GM21576 (cell line): ENCODE results near the gene PLCG2.
"Not testable (repeated sequence)": the region's sequence is repeated elsewhere in the genome, so short reads cannot be mapped to it uniquely, and the experiment has no call there.

Source experiments
- ATAC-seq: cut with Tn5 transposase; IDR thresholded peaks from one replicate; pipeline ENCODE4 v1.9.1; 2021; ENCODE audit warnings: mild to moderate bottlenecking, moderate library complexity; ENCODE audit not compliant: unreplicated experiment

Gene PLCG2

GRCh38 chr16:81987706-81988105 lies 208.6 kb downstream of the PLCG2 start:
- no peak for ATAC-seq

GRCh38 chr16:81992859-81993258 lies 213.8 kb downstream of the PLCG2 start:
- no peak for ATAC-seq

GRCh38 chr16:81994485-81994884 lies 215.4 kb downstream of the PLCG2 start:
- no peak for ATAC-seq

- no peak for ATAC-seq
These were observed 216.6 kb downstream of the PLCG2 start for GRCh38 chr16:81995651-81996050.

GRCh38 chr16:81996664-81997509 lies 217.8 kb downstream of the PLCG2 start:
- no peak for ATAC-seq

GRCh38 chr16:81997738-81998137 lies 218.6 kb downstream of the PLCG2 start:
- no peak for ATAC-seq

- no peak for ATAC-seq
These were observed 223.7 kb downstream of the PLCG2 start for GRCh38 chr16:82002831-82003230.

GRCh38 chr16:82004601-82005000 lies 225.5 kb downstream of the PLCG2 start:
- ATAC-seq, result no peak

GRCh38 chr16:82005027-82005830 lies 226.1 kb downstream of the PLCG2 start:
- ATAC-seq, result no peak

- ATAC-seq, result no peak
These were observed 226.9 kb downstream of the PLCG2 start for GRCh38 chr16:82006036-82006435.

GRCh38 chr16:82007189-82007588 lies 228.1 kb downstream of the PLCG2 start:
- no peak for ATAC-seq

- ATAC-seq, result no peak
These were observed 230.0 kb downstream of the PLCG2 start for GRCh38 chr16:82008957-82009592.

GRCh38 chr16:82009789-82010188 lies 230.7 kb downstream of the PLCG2 start:
- ATAC-seq, result not testable (repeated sequence)

GRCh38 chr16:82010649-82011048 lies 231.6 kb downstream of the PLCG2 start:
- no peak for ATAC-seq

GRCh38 chr16:82011199-82011641 lies 232.1 kb downstream of the PLCG2 start, which contains the start of gene SDR42E1:
SDR42E1 (minus strand) TSS chr16:82011470; CDS start chr16:82000858, 10,612 bp downstream.
- peak; percentile 83 for ATAC-seq
